ENCODE results near the gene CD200R1.
"Not testable (repeated sequence)": the region's sequence is repeated elsewhere in the genome, so short reads cannot be mapped to it uniquely, and the experiment has no call there.

The CD200R1 gene

GRCh38 chr3:112976953-112977352 is 2.0 kb upstream of the CD200R1 start:
- in situ Hi-C loops (cut with HindIII; ENCODE audit: low sequenced_read_pairs) = loop anchor here (25.0 kb wide), 1 partner anchor 240 kb away; no protein-coding TSS in a partner anchor

DNA sequence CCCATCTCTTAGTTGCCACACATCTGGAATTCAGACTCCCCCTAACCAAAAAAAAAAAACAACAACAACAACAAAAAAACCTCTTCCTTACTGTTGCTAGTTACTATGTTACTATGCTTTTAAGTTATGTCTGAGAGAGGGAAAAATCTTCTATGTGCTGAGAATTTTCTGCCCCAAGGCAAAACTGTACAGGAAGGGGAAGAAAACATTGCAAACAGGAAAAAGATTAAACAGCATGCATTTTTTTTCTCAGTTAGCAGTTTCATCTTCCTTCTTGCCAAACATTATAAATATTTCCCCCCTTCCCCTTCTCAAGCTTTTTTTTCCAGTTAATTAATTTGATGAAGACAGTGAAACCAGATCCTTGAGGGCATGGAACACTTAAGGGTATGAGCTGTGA is 1.1 kb upstream of the CD200R1 start:
- in situ Hi-C loops (cut with HindIII; ENCODE audit: low sequenced_read_pairs) = loop anchor here (25.0 kb wide), 1 partner anchor 239 kb away; no protein-coding TSS in a partner anchor

GRCh38 chr3:112974178-112974517 is 755 bp downstream of the CD200R1 start:
- in situ Hi-C loops (cut with HindIII; ENCODE audit: low sequenced_read_pairs) = no loop called here

- in situ Hi-C loops (cut with HindIII; ENCODE audit: low sequenced_read_pairs) = no loop called here
Measured at GRCh38 chr3:112973325-112974177, 1.4 kb downstream of the CD200R1 start.

GRCh38 chr3:112972158-112972557 is 2.7 kb downstream of the CD200R1 start:
- in situ Hi-C loops (cut with HindIII; ENCODE audit: low sequenced_read_pairs) = no loop called here

DNA sequence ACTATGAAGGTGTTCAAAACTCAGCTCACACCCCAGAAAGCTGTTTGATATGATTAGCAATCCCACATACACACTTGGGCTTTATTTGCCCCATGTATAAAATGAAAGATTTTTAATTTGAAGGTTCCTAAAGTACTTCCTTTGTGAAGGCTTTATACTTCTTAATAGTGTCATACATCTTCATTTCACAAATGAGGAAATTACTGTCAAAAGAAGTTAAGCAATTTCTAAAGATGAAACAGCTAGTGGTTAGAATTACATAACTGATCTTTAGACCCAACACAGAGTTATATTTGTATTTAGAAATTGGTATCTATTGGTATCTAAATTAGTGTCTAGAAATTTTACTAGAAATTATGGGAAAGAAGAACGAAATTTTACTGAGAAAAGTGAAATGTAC is 7.1 kb downstream of the CD200R1 start:
- in situ Hi-C loops (cut with HindIII; ENCODE audit: low sequenced_read_pairs) = no loop called here

DNA sequence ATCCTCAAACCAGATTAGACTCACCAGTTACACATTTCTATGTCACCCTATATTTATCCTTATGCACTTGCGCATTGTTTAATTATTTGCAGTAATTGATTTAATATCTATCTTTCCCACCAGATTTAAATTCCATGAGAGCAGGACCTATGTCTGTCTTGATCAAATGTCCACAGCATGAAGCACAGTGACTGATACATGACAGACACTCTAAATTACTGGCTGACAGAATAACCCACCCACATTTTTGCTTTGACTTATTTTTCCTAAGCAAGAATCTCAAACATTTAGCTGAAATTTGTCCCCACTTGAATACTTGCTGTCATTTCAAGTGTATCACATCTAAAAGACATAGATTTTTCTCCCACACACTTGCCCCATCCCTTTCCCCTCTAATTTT is 7.5 kb downstream of the CD200R1 start:
- in situ Hi-C loops (cut with HindIII; ENCODE audit: low sequenced_read_pairs) = no loop called here

GRCh38 chr3:112966633-112967032 is 8.3 kb downstream of the CD200R1 start:
- in situ Hi-C loops (cut with HindIII; ENCODE audit: low sequenced_read_pairs) = no loop called here

GRCh38 chr3:112965656-112966055 is 9.2 kb downstream of the CD200R1 start:
- in situ Hi-C loops (cut with HindIII; ENCODE audit: low sequenced_read_pairs) = no loop called here

GRCh38 chr3:112963683-112964082 is 11.2 kb downstream of the CD200R1 start:
- in situ Hi-C loops (cut with HindIII; ENCODE audit: low sequenced_read_pairs) = no loop called here

DNA sequence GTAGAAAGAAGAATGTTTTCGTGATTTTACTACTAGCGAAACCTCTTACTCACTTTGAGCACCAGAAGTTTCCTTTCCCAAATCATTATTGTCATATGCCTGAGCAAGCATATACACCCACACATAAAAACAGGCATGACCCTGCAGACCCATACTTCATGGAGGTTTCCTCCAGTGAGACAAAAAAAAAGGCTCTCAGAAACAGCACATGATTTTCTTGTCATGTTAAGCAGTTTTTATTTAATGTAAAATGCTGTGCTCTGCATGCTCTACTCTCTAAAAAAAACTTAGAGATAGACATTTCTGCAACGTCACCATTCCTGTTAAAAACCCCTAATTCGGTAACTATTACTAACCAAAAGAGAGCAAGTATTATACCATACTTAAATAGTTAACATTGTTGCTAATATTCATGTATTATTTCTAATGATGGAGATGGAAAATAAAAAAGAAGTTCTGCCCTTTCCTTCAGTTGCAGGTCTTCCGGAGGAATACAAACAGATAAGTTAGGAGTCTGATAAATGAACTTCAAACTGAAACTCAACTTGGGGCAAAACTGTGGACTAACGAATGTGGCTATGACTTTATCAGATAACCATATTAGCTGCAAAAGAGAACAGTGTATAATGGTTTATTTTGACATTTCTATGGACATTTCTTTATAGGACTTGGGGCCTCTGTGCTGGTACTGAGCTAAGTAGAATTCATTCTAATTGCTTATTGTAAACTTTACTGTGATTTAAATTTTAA is 15.9 kb downstream of the CD200R1 start:
- in situ Hi-C loops (cut with HindIII; ENCODE audit: low sequenced_read_pairs) = no loop called here

- in situ Hi-C loops (cut with HindIII; ENCODE audit: low sequenced_read_pairs) = no loop called here
Measured at GRCh38 chr3:112956351-112956750, 18.6 kb downstream of the CD200R1 start.

GRCh38 chr3:112948346-112948838 is 26.5 kb downstream of the CD200R1 start:
- in situ Hi-C loops (cut with HindIII; ENCODE audit: low sequenced_read_pairs) = no loop called here

DNA sequence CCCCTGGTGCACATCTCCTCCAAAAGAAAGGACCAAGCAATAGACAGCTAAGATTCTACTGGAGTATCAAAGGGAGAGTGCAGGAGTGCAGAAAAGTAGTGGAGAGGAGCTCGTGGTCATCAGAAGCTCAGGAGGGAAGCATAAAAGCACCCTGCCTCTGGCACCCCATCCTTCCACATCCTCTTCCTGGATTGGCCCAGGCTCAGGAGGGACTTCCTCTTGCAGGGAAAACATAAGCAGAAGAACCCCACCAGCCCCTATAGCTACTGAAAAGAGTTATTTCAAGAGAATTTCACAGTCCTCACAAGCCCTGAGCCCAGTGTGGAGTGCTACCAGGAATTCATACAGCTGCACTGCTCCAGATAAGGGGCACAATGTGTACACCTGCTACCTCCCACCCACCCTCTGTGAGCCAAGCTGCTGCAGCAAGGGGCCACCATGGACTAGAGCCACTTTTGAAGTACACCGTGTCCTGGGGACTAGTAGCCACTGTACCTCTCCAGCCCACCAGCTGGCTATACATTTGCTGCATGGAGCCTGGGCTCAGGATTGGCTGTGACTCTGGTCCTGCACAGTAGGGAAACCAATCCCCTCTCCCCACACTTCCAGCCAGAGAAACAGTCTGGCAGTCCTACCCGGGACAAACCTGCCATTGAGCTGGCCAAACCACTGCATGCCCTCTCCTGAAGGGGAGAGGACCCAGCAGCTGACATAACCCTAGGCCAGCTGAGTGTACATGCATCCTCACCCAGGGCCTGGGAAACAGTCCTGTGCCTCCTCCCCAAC is 43.0 kb downstream of the CD200R1 start:
- in situ Hi-C loops (cut with HindIII; ENCODE audit: low sequenced_read_pairs) = no loop called here

- in situ Hi-C loops (cut with HindIII; ENCODE audit: low sequenced_read_pairs) = no loop called here
Measured at GRCh38 chr3:112930771-112931170, 44.1 kb downstream of the CD200R1 start.

- in situ Hi-C loops (cut with HindIII; ENCODE audit: low sequenced_read_pairs) = no loop called here
Measured at GRCh38 chr3:112925969-112926368, 48.9 kb downstream of the CD200R1 start.

DNA sequence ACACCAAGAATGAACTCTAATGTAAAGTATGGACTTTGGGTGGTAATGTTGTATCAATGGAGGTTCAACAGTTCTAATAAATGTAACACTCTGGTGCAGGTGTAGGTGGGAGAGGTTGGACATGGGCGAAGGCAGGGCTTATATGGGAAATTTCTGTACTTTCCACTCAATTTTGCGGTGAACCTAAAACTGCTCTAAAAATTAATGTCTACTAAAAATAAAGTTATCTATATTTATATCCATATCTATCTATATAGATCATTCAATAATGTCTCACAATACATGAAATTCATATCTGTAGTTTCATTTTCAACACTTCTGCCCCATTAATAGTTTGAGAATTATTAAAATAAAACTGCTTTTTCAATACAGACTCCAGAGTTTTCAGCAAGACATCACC is 49.3 kb downstream of the CD200R1 start:
- in situ Hi-C loops (cut with HindIII; ENCODE audit: low sequenced_read_pairs) = no loop called here

- in situ Hi-C loops (cut with HindIII; ENCODE audit: low sequenced_read_pairs) = not testable (repeated sequence)
Measured at GRCh38 chr3:112919541-112919940, 55.4 kb downstream of the CD200R1 start.

- in situ Hi-C loops (cut with HindIII; ENCODE audit: low sequenced_read_pairs) = no loop called here
Measured at GRCh38 chr3:112908252-112908651, 66.7 kb downstream of the CD200R1 start.

- in situ Hi-C loops (cut with HindIII; ENCODE audit: low sequenced_read_pairs) = no loop called here
Measured at GRCh38 chr3:112904786-112905185, 70.1 kb downstream of the CD200R1 start.

- in situ Hi-C loops (cut with HindIII; ENCODE audit: low sequenced_read_pairs) = no loop called here
Measured at GRCh38 chr3:112900113-112900512, 74.8 kb downstream of the CD200R1 start.
